GM21526 (cell line): Measurements from ENCODE around the gene CDH23.

Source experiments
- ATAC-seq: cut with Tn5 transposase; IDR thresholded peaks from one replicate; pipeline ENCODE4 v1.9.1; 2021; ENCODE audit warnings: moderate library complexity; ENCODE audit not compliant: unreplicated experiment, low FRiP score

Gene CDH23

GRCh38 chr10:71777213-71777985 is 380.7 kb downstream of the CDH23 start:
- no peak for ATAC-seq

- no peak for ATAC-seq
Observed at GRCh38 chr10:71778071-71778825, 381.5 kb downstream of the CDH23 start.

GRCh38 chr10:71779641-71780040 is 382.9 kb downstream of the CDH23 start:
- ATAC-seq: no peak

GRCh38 chr10:71780156-71780555 is 383.4 kb downstream of the CDH23 start:
- ATAC-seq: no peak

GRCh38 chr10:71780719-71781118 is 384.0 kb downstream of the CDH23 start:
- no peak for ATAC-seq

GRCh38 chr10:71782221-71782916 is 385.6 kb downstream of the CDH23 start:
- ATAC-seq: no peak

GRCh38 chr10:71782917-71783490 is 386.3 kb downstream of the CDH23 start:
- no peak for ATAC-seq

GRCh38 chr10:71783917-71784678 is 387.4 kb downstream of the CDH23 start:
- ATAC-seq: no peak

GRCh38 chr10:71784679-71785272 is 388.1 kb downstream of the CDH23 start:
- ATAC-seq: no peak

GRCh38 chr10:71788954-71789353 is 392.2 kb downstream of the CDH23 start:
- ATAC-seq: no peak

- no peak for ATAC-seq
Observed at GRCh38 chr10:71789871-71790270, 393.2 kb downstream of the CDH23 start.

- ATAC-seq: no peak
Observed at GRCh38 chr10:71790749-71791440, 394.2 kb downstream of the CDH23 start.

- ATAC-seq: no peak
Observed at GRCh38 chr10:71795248-71795647, 398.5 kb downstream of the CDH23 start.

- no peak for ATAC-seq
Observed at GRCh38 chr10:71796749-71797405, 400.2 kb downstream of the CDH23 start.

- no peak for ATAC-seq
Observed at GRCh38 chr10:71797533-71798307, 401.0 kb downstream of the CDH23 start.

GRCh38 chr10:71798308-71798624 is 401.5 kb downstream of the CDH23 start:
- ATAC-seq: no peak

GRCh38 chr10:71799112-71799511 is 402.4 kb downstream of the CDH23 start:
- ATAC-seq: no peak
